ENCODE results near the gene ZNF215. TPM values are rescaled to one million over a fixed set of nuclear protein-coding genes. Genes with fewer than 3 reads are reported as not detected.
"Not testable (repeated sequence)": the region's sequence is repeated elsewhere in the genome, so short reads cannot be mapped to it uniquely, and the experiment has no call there.

ZNF215 gene
- total RNA-seq, 1 donor = 3.5 TPM

DNA sequence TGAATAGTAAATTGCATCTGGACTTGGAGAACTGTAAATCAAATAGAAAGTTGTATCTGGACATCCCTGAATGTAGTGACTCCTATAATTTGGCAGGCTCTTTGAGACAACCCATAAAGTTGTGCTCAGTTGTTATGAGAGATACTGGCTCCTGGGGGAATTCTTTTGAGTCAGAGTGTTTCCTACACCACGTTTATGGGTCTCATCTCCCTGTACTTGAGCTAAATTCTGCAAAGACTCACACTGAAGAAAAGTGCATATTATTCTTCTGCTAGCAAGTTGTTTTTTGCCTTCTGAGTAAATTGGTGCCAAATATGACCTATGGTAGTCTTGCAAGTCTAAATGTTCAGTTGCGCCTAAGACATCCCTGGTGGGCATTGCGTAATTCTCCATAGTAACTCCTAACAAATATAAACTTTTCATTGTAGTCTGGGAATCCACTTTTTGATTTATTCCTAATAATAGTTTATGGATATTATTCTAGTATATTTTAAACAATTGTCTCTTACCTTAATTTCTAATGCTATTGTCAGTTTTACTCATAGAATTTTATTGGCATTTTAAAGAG lies 5.0 kb downstream of the ZNF215 start:
- no peak for TF ChIP-seq CTCF (IDR thresholded peaks at IDR 0.05; ENCODE audit: insufficient read depth, low read length)
- peak; percentile 36 for DNase-seq (ENCODE audit: low read depth)
- no peak overlapping the region for H3K4me3 ChIP-seq (ENCODE audit: low read depth, low read length)

DNA sequence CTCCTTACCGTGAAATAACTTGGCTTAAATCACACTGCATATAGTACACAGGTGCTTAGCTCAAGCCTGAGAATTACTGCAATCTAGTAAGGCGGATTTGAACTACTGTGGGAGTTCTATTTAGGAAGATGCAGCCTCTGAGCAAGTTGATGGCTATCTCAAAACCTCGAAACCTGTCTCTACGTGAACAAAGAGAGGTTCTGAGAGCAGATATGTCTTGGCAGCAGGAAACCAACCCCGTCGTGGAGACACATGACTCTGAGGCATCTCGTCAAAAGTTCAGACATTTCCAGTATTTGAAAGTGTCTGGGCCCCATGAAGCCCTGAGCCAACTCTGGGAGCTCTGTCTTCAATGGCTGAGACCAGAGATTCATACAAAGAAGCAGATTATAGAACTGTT lies 5.9 kb downstream of the ZNF215 start:
- DNase-seq (ENCODE audit: low read depth) = no peak
- no peak overlapping the region for H3K4me3 ChIP-seq (ENCODE audit: low read depth, low read length)
- TF ChIP-seq CTCF (IDR thresholded peaks at IDR 0.05; ENCODE audit: insufficient read depth, low read length) = no peak

DNA sequence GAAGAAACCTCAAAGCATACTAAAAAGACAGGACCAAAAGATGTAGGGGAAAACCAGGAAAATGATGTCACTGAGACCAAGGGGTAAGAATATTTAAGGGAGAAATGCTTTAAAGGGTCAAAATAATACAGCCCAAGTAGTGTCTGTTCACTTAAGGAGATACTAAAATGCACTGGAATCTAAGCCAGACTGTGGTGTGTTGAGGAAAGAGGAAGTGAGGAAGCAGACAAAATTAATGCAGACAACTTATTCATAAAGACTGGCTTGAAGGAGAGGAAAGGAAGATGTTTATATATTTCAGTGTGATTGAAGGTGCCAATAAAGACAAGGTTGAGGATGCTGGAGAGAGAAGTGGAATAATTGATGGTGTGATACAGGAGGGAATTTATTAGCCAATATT lies 15.7 kb downstream of the ZNF215 start:
- DNase-seq (ENCODE audit: low read depth) = no peak
- H3K4me3 ChIP-seq (ENCODE audit: low read depth, low read length) = no peak overlapping the region
- no peak for TF ChIP-seq CTCF (IDR thresholded peaks at IDR 0.05; ENCODE audit: insufficient read depth, low read length)

- no peak overlapping the region for H3K4me3 ChIP-seq (ENCODE audit: low read depth, low read length)
- DNase-seq (ENCODE audit: low read depth) = peak; percentile 44
- TF ChIP-seq CTCF (IDR thresholded peaks at IDR 0.05; ENCODE audit: insufficient read depth, low read length) = no peak
Observed at GRCh38 chr11:6943131-6943530, 16.9 kb downstream of the ZNF215 start.

DNA sequence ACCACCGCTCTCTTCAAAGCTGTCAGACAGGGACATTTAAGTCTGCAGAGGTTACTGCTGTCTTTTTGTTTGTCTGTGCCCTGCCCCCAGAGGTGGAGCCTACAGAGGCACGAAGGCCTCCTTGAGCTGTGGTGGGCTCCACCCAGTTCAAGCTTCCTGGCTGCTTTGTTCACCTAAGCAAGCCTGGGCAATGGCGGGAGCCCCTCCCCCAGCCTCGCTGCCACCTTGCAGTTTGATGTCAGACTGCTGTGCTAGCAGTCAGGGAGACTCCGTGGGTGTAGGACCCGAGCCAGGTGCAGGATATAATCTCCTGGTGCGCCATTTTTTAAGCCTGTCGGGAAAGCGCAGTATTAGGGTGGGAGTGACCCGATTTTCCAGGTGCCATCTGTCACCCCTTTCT lies 28.0 kb downstream of the ZNF215 start:
- H3K4me3 ChIP-seq (ENCODE audit: low read depth, low read length); DNase-seq (ENCODE audit: low read depth): not testable (repeated sequence)

DNA sequence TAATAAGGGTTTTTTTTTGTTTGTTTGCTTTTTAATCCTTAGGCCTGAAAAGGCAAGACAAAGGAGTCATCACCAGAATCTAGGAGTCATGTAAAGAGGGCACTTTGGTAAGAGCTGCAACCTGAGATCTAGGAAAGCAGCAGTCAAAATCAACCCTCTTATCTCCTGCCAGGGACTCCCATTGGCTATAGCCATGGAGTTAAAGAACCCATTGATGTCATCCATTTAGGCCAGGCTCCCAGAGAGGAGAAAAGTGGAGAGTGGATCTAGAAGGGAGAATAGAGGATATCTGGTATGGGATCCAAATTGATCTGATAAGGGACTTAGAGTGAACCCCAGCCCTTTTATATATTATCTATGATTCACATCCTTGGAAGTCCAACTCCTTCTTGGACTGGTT lies 35.9 kb downstream of the ZNF215 start:
- no peak overlapping the region for H3K4me3 ChIP-seq (ENCODE audit: low read depth, low read length)
- DNase-seq (ENCODE audit: low read depth) = peak; percentile 69
- no peak for TF ChIP-seq CTCF (IDR thresholded peaks at IDR 0.05; ENCODE audit: insufficient read depth, low read length)

DNA sequence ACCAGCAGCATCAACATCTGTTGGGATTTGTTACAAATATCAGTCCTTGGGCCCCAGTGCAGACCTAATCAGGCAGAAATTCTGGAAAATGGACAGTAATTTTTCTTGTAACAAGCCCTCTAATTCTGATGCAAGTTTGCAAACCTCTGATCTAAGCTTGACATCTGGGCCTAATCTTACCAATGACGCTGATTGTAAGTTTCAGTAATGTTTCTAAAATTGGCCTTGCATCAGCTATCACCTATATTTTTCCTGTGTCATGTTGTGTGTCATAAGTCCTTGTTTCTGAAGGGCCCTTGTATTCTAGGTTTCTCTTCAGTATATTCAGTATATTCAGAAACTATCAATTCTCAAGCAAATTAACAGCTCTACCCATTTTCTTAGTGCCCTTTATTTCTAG lies 36.4 kb downstream of the ZNF215 start:
- no peak overlapping the region for H3K4me3 ChIP-seq (ENCODE audit: low read depth, low read length)
- no peak for TF ChIP-seq CTCF (IDR thresholded peaks at IDR 0.05; ENCODE audit: insufficient read depth, low read length)
- DNase-seq (ENCODE audit: low read depth) = peak; percentile 45
